ENCODE results near the gene POU2F1.

POU2F1 gene

DNA sequence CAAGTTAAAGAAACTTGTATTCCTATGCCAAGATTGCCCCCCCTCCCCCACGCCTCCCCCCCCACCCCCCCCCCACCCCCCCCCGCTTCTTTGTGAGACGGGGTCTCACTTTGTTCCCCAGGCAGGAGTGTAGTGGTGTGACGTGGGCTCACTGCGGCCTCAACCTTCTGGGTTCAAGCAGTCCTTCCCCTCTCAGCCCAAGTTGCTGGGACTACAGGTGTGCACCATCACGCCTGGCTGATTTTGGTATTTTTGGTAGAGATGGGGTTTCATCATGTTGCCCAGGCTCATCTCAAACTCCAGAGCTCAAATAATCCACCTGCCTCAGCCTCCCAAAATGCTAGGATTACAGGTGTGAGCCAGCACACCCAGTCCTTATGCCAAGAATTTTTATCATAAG, 136.6 kb downstream of the POU2F1 start:
- in situ Hi-C loops (cut with MboI; ENCODE audit: low sequenced_read_pairs), result no loop called here

DNA sequence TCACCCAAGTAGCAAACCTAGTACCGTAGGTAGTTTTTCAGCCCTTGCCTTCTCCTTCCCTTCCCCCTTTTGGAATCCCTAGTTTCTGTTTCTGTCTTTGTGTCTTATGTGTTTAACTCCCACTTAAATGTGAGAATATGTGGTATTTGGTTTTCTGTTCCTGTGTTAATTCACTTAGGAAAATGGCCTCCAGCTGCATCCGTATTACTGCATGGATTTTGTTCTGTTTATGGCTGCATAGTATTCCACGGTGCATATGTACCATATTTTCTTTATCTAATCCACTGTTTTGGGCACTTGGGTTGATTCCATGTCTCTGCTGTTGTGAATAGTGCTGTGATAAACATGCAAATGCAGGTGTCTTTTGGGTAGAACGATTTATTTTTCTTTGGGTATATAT, 138.6 kb downstream of the POU2F1 start:
- in situ Hi-C loops (cut with MboI; ENCODE audit: low sequenced_read_pairs), result no loop called here

DNA sequence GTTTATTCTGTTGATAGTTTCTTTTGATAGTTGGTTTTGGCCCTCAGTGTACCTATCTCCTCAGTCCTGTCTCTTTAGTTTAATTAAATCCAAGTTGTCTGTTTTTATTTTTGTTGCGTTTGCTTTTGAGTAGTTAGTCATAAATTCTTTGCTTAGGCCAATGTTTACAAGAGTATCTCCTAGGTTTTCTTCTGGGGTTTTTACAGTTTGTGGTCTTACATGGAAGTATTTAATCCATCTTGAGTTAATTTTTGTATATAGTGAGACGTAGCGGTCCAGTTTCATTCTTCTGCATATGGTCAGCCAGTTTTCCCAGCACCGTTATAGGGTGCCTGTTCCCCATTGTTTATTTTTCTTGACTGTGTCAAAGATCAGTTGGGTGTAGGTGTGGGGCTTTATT, 139.4 kb downstream of the POU2F1 start:
- in situ Hi-C loops (cut with MboI; ENCODE audit: low sequenced_read_pairs), result no loop called here

DNA sequence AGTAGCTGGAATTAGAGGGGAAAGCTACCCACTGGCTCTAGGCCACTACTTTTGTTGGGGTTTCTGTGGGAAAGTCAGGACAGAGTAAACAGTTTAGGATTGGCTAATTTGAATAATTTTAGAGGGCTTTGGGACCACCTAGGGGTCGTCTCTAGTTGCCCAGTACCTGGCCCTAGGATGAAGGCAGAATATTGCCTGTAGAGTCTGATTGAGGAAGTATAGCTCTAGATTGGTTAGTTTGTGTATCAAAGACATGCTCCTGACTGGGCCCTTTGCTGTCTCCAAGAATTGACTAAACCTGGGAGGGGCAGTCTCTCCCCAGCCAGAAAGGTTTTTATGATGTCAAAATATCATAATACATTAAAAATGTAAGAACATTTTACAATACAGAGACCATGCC, 142.0 kb downstream of the POU2F1 start:
- in situ Hi-C loops (cut with MboI; ENCODE audit: low sequenced_read_pairs), result no loop called here

DNA sequence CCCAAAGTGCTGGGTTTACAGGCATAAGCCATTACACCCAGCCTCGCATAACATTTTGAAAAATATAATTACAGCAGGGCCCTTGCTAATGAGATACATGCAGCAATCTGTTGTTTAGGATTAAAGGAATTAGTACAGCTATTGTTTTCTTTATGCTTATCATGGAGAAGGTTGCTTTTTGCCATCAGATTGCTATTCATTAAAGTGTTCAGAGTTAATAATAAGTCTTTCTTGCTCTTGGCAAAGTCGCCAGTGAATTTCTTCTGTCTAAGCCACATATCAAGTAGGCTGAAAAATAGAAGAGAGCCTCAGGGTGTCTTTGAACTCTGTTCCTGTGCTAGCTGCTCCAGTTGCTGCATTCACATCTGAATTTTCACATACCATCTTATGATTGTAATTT, 144.1 kb downstream of the POU2F1 start:
- in situ Hi-C loops (cut with MboI; ENCODE audit: low sequenced_read_pairs), result no loop called here

DNA sequence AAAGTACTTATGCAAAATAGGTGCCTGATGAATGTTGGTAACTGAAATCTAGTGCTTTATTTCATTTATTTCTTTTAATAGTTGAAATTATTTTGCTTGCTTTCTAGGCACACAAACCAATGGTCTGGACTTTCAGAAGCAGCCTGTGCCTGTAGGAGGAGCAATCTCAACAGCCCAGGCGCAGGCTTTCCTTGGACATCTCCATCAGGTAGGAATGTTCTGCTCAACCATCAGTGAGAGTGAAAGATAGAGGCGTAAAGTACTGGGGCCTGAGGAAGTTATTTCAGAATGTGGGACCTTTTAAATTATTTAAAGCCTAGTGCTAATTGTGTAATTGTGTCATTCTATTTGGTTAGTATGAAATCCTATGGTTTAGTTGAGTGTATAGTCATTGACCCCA, 144.7 kb downstream of the POU2F1 start:
- in situ Hi-C loops (cut with MboI; ENCODE audit: low sequenced_read_pairs), result no loop called here

DNA sequence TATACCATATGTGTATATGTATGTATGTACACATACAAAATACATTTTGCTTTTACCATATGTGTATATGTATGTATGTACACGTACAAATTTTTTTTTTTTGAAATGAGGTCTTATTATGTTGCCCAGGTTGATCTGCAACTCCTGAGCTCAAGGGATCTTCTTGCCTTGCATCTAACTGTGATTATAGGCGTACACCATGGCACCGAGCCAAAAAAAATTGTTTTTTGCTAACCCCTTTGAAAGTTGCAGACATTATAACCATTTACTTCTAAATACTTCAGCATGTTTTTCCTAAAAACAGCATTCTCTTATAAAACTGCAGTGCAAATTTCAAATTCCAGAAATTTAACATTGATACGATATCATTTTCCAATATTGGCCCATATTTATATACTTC, 147.0 kb downstream of the POU2F1 start:
- in situ Hi-C loops (cut with MboI; ENCODE audit: low sequenced_read_pairs), result no loop called here

DNA sequence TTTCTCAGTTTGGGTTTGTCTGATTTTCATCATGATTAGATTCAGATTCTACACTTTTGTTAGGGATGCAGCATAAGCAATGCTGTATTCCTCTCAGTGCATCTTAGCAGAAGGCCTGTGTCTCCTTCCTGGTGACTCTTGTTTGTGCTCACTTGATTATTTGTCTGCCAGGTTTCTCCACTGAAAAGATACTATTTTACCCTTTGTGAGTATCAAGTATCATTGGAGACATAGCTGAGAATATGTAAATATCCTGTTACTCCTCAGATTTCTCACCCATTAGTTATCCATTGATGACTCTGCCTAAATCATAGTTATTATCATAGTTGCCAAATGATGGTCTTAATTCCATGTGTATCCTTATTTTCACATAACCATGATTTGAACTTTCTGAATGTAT, 148.5 kb downstream of the POU2F1 start:
- in situ Hi-C loops (cut with MboI; ENCODE audit: low sequenced_read_pairs), result no loop called here

DNA sequence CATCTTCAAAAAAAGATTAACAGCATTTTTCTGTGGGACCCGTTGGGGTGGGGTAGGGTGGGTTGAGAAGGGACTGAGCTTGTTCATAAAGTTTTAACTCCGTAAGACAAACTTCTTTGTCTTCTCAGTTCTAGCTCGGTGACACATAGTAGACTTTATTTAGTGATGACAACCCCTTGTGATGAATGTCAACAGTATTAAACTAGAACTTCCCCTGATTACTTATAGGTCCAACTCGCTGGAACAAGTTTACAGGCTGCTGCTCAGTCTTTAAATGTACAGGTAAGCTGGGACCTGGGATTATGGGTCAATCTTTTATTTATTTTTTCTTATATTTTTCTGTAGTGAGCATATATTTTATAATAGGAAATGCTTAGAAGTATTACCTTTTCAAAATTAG, 149.2 kb downstream of the POU2F1 start:
- in situ Hi-C loops (cut with MboI; ENCODE audit: low sequenced_read_pairs), result no loop called here

DNA sequence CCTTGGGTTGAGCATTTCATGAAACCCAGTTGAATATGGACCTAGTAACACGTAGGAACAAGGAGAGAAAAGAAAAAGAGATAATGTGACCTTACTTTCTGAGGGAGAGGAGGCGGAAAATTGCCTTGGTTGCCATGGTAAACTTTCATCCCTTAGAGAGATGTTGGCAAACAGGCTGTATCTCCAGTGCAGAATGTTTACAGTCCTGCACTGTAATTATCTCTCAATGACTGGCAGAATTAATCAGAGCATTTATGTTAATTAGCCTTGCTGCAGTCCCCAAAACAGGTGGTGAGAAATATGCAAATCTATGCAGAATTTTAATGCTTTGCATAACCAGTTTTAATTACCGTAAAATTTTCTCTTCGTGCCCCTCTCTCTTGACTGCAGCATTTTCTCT, 150.3 kb downstream of the POU2F1 start:
- in situ Hi-C loops (cut with MboI; ENCODE audit: low sequenced_read_pairs), result no loop called here

DNA sequence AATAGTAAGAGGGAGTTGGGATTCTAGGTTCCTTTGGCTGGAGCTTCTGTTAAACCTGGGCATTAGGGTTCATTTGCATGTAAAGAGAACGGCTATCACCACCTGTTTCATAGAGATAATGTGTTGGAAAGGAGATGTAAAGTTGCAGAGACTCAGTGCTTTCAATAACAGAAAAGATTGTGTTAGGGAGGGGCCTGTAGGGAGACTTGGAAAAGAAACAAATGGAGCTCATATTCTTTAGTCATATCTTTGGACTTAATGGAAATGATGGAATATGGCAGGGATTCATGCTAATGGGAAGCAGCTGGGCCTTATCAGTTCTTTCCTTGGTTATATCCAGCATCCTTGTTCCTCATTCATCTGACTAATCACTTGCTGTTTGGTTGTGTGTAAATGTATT, 152.7 kb downstream of the POU2F1 start:
- in situ Hi-C loops (cut with MboI; ENCODE audit: low sequenced_read_pairs), result no loop called here

DNA sequence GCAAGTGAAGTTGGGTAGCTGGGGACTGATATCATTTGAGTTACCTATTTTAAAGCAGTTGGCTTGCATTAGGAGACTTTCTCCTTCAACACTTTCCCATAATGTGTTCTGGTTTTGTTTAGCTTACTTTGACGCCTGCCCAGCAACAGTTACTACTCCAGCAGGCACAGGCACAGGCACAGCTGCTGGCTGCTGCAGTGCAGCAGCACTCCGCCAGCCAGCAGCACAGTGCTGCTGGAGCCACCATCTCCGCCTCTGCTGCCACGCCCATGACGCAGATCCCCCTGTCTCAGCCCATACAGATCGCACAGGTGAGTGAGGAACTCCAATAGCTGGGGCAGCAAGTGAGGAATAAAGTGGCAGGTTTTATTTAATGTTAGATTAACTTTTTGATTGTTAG, 153.3 kb downstream of the POU2F1 start:
- in situ Hi-C loops (cut with MboI; ENCODE audit: low sequenced_read_pairs), result no loop called here

DNA sequence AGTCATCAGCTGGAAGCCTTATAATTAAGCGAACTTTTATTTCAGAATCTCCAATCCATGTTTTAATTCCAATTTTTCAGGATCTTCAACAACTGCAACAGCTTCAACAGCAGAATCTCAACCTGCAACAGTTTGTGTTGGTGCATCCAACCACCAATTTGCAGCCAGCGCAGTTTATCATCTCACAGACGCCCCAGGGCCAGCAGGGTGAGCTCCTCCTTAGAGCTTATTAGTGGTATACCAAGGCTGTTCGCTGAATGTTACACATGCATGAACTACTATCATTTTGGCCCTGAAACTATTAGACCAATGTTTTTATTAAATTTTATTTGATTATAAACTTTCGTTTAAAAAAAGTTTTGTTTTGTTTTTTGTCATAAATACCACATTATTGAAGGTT, 155.3 kb downstream of the POU2F1 start:
- in situ Hi-C loops (cut with MboI; ENCODE audit: low sequenced_read_pairs), result no loop called here

DNA sequence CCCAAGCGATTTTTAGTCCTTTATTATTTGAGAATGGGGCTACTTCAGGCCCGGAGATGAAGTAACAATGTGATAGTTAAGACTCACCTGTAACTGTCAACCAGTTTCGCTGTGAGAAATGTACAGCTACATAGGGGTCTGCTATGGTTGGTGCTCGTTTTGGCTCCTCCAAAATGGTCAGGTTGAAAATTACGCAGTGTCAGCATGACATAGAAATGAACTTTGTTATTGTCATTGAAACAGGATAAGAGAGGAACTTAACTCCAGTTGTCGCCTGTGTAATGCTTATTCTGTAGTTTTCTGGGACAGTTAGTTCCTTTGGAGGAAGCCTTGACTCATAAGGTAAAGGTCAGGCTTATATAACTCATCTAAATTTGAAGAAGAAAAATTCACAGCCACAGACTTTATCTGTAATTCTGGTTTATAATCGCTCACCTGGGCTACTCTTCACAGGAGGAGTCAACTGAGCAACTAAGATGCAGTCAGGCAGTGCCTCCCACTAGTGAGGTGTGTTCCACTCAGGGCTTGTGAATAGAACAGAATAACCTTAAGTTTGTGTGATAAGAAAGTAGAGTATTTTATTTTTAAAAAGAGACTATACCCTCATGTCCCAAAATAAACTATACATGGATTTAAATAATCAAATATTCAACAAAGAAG, 166.7 kb downstream of the POU2F1 start:
- in situ Hi-C loops (cut with MboI; ENCODE audit: low sequenced_read_pairs), result no loop called here

DNA sequence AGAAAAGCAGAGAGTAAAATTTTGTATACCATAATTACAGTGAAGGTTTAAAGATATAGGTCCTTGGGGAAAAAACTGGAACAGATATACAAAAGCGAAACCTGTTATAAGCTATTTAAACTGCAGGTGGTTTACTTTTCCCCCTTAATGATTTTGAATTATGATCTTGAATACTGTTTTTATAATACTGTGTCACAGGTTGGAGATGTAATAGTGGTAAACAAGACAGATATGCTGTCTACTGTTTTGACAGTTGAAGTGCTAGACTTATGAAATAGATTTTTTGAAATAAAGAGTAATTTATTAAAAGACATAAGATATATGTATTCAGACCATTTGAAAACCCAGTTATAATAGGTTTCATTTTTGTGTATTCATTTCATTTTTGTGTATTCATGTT, 168.3 kb downstream of the POU2F1 start:
- in situ Hi-C loops (cut with MboI; ENCODE audit: low sequenced_read_pairs), result no loop called here

DNA sequence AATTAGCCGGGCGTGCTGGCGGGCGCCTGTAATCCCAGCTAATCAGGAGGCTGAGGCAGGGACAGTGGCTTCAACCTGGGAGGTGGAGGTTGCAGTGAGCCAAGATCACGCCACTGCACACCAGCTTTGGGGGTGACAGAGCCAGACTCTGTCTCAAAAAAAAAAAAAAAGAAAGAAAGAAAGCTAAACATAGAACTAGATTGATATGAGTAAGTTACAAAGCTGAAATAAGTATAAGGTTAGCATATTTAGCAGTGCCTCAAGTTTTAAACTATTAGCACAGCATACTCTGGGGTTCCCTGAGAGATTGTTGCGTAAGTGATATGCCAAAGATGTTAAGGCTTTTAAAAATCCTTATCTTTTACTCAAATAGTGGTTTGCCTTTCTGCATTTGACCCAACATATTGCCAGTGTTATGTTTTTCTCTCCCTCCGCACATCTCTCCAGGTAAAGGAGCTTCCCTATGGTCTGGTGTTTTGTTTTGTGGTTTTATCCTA, 171.6 kb downstream of the POU2F1 start:
- in situ Hi-C loops (cut with MboI; ENCODE audit: low sequenced_read_pairs), result no loop called here

DNA sequence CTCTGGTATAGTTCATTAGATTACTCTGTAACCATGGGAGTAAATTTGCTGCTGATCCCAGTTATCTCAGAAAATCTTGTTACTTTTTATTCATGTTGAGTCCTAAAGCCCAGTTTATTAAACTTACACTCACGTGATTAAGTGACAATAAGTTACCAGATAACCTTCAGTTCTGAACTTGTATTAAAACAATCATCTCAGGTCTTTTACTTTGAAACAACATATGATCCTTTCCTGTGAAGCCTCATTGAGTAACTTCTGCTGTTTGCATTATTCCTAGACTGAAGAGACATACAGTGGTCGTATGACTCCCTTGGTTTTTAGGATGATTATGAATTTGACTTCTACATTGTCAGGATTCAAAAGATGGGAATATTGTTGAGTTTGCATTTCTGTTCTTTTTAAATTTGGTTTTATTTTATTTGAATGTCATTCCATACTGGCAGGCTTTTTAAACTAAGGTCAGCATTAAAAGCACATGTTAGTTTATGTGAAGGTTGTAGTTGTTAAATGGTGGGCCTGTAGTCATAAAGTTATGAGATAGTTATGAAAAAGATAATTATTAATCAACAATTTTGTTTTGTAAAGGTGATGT, 179.8 kb downstream of the POU2F1 start:
- in situ Hi-C loops (cut with MboI; ENCODE audit: low sequenced_read_pairs), result no loop called here

DNA sequence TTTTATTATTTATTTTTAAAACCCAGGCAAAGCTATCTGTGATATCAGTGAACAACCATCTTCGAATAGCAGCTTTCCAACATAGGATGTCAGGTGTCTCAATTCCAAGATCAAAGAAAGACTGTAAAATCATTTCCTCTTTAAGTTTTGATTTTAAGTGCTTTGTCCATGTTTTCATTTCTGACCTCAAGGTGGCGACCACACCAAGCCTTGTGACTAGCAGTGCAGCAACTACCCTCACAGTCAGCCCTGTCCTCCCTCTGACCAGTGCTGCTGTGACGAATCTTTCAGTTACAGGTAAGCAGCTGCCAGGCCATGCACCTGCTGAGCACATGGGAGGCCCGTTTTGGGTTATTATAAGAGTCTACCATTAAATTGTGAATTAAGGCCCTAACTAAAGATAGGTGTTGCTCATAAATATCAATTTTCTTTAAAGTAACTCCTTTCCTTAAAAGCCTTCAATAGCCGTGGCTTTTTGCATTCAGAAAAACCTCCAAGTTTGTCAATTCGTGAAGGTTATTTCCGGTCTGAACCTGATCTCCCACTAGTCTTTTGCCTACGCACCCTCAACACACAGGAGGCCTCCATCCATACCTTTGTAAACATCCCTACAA, 180.7 kb downstream of the POU2F1 start:
- in situ Hi-C loops (cut with MboI; ENCODE audit: low sequenced_read_pairs), result no loop called here

DNA sequence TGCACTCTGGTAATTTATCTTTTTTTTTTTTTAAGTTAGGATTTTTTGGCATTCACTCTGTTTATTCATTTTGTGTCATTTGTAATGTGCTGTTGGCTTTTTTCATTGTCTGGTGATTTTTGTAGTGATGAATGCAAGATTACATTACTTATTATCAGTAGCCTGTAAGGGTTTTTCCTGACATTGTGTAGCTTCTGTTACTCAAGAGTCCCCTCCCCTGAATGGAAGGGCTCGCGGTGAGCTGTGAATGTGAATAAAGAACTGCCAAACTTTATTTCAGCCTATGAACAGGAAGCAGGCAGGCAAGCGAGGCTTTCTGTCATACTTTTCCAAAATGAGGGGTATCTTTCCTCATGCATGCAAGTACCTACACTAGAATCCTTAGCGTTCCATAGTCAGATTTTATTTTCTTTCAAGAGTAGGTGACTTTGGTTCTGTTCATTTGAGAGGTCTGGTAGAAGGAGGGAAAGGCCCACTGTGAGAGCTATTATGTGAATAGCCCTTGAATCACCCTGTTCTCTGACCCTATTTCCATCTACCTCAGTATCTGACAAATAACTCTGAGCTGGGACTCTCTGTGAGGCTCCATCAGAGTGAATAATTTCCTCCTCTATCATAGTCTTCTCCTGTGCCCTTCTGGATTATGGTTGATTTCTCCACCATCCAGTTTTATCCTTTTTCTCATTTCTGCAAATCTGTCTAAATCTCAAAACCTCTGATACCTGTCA, 183.6 kb downstream of the POU2F1 start:
- in situ Hi-C loops (cut with MboI; ENCODE audit: low sequenced_read_pairs), result no loop called here

DNA sequence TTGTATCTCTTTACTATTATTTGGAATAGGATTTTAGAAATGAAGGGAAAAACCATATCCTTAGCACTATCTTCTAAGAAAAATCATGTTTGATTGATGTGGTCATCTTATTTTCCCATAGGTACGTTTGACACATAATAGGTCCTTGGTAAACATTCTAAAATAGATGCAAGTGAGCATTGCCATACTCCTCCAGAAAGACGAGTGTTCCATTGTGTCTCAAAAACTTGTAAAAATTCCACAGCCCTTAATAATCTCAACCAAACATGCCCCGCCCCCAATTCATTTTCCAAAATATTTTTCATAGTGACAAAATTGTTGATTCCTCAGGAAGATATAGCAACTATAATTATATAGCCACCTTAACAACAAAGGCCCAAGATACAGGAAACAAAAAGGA, 184.2 kb downstream of the POU2F1 start:
- in situ Hi-C loops (cut with MboI; ENCODE audit: low sequenced_read_pairs), result no loop called here

DNA sequence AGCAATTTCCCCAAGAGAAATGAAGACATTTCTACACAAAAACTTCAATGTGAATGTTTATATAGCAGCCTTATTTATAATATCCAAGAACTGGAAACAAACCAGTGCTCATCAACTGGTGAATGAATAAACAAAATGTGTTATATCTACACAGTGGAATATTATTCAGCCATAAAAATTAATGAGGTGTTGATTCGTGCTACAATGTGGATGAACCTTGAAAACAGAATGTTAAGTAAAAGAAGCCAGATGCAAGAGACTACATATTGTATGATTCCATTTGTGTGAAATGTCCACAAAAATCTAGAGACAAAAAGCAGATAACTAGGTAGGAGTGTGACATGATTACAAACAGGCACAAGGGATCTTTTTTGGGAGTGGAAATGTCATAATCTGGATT, 187.7 kb downstream of the POU2F1 start:
- in situ Hi-C loops (cut with MboI; ENCODE audit: low sequenced_read_pairs), result no loop called here

DNA sequence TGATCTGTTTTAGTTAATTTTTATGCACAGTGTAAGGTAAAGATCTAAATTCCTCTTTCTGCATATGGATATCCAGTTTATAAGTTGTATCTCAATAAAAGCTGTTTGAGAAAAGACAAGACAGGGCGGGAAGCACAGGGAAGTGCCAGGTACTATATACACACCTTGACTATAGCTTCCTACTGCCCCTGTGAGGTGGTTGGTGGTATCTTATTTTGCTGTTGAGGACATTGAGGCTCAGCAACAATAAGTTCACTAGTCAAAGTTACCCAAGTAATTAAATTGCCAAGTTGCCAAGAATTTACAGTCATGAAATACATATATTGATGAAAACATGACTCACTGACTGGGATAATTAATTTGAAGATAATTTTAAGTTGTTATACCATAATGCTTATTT, 188.5 kb downstream of the POU2F1 start:
- in situ Hi-C loops (cut with MboI; ENCODE audit: low sequenced_read_pairs), result no loop called here

Measured in HL-60/S4 treated with phorbol 12-myristate 13-acetate at 8.2 ng/mL for 4 days and 3 days (cell line).